ENCODE data around the gene SRC. TPM values are rescaled to one million over a fixed set of nuclear protein-coding genes. Genes with fewer than 3 reads are reported as not detected.
A peak's percentile ranks its signal among the peaks of the same experiment; 100 is the strongest.

Gene SRC
- total RNA-seq, 1 experiment from 2014 or later, result 42.3 TPM

GRCh38 chr20:37355252-37356180, 9.6 kb downstream of the SRC start (continued):
- TF ChIP-seq CTCF (IDR thresholded peaks at IDR 0.05 in 2 of 3, conservative IDR thresholded peaks at IDR 0.05 in 1 of 3; ENCODE audit: borderline replicate concordance in 1 of 3, insufficient read depth in 1 of 3, low read depth in 2 of 3, low read length in 2 of 3) (no peak), CBX3 (IDR thresholded peaks at IDR 0.05; ENCODE audit: low read depth) (no peak), POLR2A (IDR thresholded peaks at IDR 0.05; ENCODE audit: borderline replicate concordance, extremely low read depth, insufficient read depth, insufficient read length) (no peak), ATF3 (IDR thresholded peaks at IDR 0.05) (no peak), FOSL1 (IDR thresholded peaks at IDR 0.05; ENCODE audit: low read depth) (no peak), MAX (IDR thresholded peaks at IDR 0.05) (no peak)

GRCh38 chr20:37356387-37356786, 10.4 kb downstream of the SRC start:
- DNase-seq (ENCODE audit: low read depth, low spot score), result no peak
- H3K27me3 ChIP-seq (ENCODE audit: insufficient read depth, low read length), result no peaks in the 10 kb centered on the region
- no peaks in the 10 kb centered on the region for H3K9me3 ChIP-seq (ENCODE audit: control insufficient read depth in 1 of 2, insufficient read depth in 1 of 2, low read depth in 1 of 2, low read length in 2 of 2)
- peak; percentile 38; the same call in 1 of the 2 replicates for ATAC-seq
- no peak overlapping the region for H2AFZ ChIP-seq (ENCODE audit: low read depth, low read length, poor library complexity, severe bottlenecking)
- no peak for TF ChIP-seq ATF3 (IDR thresholded peaks at IDR 0.05)
- no peaks in the 10 kb centered on the region for H3K4me1 ChIP-seq (ENCODE audit: control insufficient read depth in 1 of 2, insufficient read depth in 2 of 2, low read length in 2 of 2)
- 0 out of 4 replicates have a peak, but pooled peaks cover 0 to 4% of the 10 kb centered on the region in 2 experiments for H3K36me3 ChIP-seq (ENCODE audit: control insufficient read depth in 1 of 2, insufficient read depth in 2 of 2, low read length in 2 of 2)
- H3K79me2 ChIP-seq (ENCODE audit: insufficient read depth, low read length), result peaks cover 96% of the 10 kb centered on the region
- CTCF ChIA-PET, result no interaction called here
- POLR2A ChIA-PET, result no interaction called here
- H3K4me2 ChIP-seq (ENCODE audit: low read length), result no peak overlapping the region
- H3K27ac ChIP-seq (ENCODE audit: low read depth, low read length), result no peak overlapping the region
- no peak overlapping the region for H3K4me3 ChIP-seq (replicated peaks in 1 of 2; ENCODE audit: low read depth in 1 of 2, low read length in 2 of 2)
- H4K20me1 ChIP-seq (ENCODE audit: insufficient read depth), result no peaks in the 10 kb centered on the region
- RAD21 ChIA-PET (ENCODE audit: low non-redundant PET in 1 of 2, low total read pairs in 2 of 2, uncharacterized antibody in 2 of 2, unreplicated experiment in 2 of 2), result no interaction called here
- intact Hi-C loops (cut with micrococcal nuclease), result no loop called here
- no peak overlapping the region for H3K9ac ChIP-seq (ENCODE audit: low read length)
- H3K9me2 ChIP-seq (ENCODE audit: insufficient read depth), result no peaks in the 10 kb centered on the region
- no TSS peak for BruUV-seq (replicated peaks)

Measured in HCT116 (cell line).